HT1080 (cell line): ENCODE results near the gene PPP2R2C. TPM values are rescaled to one million over a fixed set of nuclear protein-coding genes. Genes with fewer than 3 reads are reported as not detected.

Experiments used
- DNase-seq: peaks from one replicate; pipeline ENCODE4 v3.0.0-alpha.2; 2015; ENCODE audit warnings: low read depth
- total RNA-seq: library from RNA; depleted of rRNA; stranded (reverse); fragments of >200 nt; shearing (Covaris generic); gene quantifications from 2 replicates; pipeline ENCODE4 v1.2.3, GENCODE V29; 2014

Gene PPP2R2C
- total RNA-seq, 1 experiment from 2014 or later, result 31.7 TPM

DNA sequence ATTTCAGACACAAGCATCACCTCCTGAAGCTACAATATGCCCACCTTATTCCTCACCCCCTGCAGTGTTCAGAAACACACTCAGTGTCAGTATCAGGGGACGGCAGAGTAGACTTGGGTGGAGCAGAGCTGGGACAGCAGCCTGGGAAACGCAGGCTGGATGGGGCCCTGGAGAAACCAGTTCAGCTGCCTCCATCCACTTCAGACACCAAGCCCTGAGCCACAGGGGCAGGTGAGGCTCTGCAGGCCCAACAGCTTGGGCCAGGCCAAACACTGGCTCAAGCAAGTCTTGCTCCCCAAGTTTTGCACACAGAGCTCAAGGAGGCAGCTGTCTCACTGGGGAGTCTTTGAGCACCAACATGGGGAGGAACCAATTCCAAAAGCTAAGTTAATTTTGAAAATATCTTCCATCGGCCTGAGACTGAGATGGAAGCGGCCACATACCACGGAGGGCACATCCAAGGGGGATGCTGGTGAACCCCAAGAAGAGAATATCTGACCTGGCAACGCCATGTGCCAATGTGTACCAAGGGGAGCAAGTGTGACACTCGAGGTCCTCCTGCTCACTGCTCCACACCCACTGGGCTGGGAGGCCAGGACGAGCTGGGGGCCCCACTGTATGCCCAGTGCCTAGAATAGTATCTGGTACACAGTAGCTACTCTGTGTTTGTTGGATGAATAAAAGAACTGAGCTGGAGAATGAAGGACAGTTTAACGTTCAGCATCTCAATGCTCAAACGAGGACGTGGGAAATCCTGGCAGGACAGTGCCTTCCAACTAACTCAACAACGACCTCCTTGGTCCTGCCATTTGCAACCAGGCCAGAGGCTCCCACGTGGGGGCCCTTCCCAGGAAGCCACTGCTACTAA, 45.6 kb downstream of the PPP2R2C start:
- DNase-seq, result no peak

DNA sequence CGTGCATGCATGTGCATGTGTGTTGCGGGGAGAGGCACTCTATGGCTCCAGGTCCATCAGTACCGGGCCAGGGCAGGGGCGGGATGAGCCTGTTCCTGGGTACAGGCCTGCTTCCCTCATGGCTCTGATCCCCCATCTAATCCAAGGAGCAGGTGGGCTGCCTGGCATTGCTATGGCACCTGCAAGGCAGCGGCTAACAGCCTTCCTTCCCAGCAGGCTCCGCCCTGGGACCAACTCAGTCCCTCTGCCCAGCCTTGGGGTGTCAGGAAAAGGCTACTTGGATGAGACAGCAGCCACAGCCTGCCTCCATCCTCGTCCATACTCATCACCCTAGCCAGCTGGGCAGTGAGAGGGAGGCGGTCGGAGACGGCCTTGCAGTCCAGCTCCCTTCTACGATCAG, 46.5 kb downstream of the PPP2R2C start:
- DNase-seq, result no peak

DNA sequence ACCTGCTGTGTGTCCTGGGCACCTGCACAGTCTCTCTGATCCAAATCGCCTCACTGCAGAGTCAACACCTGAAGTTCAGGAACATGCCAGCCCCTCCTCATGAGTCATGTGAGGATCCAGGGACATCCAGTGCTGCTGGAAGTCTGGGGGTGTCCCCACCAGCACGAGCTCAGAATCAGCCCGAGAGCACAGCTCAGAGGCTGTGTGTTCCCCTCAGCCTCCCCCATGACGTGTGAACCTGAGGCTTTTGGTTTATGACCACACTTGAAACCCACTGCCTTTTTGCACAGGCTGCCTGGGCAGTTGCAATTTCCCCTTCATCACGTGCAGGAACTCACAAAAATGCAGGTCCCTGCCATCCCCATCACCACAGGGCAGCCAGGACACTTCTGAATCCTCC, 47.1 kb downstream of the PPP2R2C start:
- no peak for DNase-seq

DNA sequence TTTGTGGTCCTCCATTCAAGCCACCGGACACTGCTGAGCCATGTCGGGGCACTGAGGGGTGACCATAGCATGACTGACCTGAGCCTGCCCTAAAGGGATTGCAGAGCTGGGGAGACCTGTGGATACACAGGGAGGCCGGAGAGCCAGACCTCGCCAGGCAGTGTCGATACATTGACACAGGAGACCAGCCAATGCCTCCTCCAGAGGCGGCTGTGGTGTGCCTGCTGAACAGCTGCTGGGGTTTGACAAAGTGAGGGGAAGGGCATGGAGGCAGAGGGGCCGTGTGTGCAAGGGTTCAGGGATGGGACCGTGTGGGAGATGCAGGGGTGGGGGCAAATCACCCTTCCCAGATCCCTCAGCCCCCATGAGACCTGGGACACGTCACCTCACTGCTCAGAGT, 48.0 kb downstream of the PPP2R2C start:
- DNase-seq, result no peak

DNA sequence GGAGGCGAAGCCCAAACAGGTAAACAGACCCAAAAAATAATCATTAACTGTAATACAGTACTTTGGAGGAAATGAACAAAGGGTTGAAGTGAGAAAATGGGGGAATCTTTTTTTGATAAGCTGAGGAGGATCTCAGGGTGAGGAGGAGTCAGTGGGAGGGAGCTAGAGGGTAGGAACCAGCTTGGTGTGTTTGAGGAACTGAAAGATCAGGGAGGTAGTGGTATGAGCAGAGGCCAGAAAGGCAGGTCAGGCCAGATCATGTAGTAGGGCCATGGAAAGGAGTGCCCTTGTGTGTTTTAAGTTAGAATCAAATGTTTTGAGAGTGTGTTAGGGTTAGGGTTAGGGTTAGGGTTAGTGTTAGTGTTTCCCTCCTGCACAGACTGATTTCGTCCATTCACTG, 48.8 kb downstream of the PPP2R2C start:
- no peak for DNase-seq

DNA sequence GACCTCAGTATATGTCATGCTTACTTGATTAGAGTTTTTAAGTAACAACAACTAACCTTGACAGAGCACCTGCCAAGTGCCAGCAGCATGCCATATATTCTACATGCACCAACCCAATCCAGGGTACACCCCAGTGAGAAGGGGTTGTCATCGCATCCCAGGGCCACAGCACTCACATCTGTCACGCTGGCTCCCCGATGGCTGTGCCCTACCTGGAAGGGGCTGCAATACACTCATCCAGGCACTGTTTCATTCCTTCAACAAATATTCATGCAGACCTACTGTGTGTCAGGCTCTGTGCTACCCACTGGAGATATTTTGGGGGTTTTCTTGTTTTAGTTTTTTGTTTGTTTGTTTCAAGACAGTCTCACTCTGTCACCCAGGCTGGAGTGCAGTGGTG, 49.5 kb downstream of the PPP2R2C start:
- DNase-seq, result no peak

DNA sequence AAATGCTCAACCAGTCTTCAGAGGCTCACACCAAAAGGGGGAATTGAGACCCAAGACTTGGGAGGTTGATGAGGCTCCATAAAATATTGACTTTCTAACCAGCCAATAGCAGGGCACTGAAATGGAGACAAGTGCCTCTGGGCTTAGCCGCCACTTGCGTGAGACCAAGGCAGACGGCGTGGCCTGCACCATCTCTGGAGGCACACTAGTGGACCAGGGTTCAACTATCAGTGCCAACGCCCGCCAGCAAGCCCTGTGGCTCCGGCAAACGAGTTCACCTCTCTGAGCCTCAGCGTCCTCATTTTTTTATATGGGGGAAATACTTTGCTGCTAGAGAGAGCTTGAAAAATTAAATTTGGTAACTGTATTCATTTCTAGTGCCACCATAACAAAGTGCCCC, 50.3 kb downstream of the PPP2R2C start:
- no peak for DNase-seq

DNA sequence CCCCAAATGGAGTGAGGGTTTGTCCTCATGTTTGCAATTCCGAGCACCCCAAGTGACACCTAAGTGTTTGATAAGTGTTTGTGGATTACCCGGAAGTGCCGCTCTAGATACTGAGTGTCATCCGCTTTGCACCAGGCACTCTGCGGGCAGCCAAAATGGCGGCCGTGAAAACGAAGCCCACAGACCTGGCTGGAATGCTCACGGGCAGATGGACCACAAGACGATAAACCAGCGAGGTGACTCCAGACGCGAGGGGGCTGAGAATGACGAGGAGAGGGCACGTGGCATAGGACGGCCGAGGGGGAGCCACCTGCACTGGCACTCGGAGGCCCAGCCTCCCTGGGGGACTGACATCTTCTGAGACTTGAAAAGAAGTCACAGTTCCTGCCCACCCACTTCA, 51.0 kb downstream of the PPP2R2C start:
- no peak for DNase-seq

DNA sequence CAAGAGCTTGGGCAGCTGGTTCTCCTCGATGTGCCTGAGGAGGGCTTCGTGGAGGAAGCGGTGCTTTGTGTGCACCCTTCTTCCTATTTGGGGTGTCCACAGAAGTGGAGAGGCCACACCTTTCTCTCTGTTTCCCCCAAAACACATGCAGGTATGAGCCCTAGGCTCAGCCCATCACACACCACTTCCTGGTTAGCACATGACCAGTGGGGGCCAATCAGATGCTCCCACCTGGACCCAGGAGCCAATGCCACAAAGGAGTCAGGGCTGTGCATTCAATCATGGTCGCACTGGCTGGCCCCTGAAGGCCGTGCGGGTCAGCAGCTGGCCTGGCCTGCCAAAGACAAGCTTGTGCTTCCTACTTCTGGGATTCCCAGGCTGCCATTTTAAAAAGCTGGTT, 51.4 kb downstream of the PPP2R2C start:
- DNase-seq, result no peak

DNA sequence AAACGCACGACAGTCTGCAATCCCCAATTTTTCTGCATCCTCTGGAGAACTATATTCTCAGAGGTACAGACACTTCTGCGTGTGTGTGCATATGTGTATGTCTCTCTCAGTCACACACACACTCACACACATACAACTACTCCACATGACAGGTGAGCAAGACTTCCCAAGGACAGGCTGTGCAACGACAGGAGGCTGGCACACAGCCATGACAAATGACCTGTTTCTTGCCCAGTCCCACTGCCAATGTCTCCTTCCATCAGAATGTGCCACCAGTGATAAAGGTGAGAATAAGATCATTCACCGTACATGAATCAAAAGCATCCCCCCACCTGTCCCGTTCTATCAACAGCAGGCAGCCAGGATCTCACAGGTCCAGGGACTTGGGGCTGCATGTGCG, 52.4 kb downstream of the PPP2R2C start:
- DNase-seq, result no peak

DNA sequence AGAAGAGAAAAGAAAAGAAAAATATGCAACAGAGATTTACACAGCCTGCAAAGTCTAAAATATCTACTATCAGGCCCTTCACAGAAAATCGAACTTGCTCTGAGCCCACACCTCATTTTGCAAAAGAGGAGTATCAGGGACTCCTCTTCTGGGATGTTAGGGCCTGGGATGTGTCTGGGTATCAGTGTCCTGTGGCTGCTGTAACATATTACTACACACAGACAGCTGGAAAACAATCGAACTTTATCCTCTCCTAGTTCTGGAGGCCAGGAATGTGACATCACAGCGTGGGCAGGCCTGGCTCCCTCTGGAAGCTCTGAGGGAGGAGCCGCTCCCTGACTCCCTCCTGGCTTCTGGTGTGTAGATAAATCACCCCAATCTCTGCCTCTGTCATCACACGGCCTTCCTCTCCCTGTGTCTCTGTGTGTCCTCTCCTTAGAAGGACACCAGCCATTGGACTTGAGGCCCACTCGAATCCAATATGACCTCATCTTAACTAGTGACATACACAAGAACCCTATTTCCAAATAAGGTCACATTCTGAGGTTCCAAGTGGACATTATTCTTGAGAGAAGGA, 52.9 kb downstream of the PPP2R2C start:
- DNase-seq, result peak; percentile 38

DNA sequence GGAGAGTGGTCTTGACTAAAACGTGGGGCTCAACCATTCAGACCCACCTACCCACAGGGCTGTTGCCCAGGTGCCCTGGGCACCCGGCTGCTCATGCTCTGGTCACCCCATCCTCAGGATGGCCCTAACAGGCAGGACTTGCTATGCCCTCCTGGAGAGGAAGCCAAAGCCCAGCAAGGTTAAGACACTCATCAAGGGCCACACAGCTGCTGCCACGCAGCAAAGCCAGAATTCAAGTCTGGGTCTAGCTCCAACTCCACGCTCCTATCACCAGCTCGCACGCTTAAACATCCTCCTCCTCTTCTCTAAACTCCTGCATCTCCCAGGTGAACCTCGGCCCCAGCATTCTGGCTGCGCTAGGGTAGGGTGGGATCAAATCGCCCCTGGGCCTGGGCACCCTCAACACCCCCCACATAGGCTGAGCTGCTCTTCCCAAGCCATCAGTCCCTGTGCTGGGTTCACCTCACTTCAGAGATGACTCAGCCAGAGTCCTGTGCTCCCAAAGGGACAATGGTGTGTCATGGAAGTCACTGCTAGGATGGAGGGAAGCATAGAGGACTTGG, 54.1 kb downstream of the PPP2R2C start:
- DNase-seq, result no peak

DNA sequence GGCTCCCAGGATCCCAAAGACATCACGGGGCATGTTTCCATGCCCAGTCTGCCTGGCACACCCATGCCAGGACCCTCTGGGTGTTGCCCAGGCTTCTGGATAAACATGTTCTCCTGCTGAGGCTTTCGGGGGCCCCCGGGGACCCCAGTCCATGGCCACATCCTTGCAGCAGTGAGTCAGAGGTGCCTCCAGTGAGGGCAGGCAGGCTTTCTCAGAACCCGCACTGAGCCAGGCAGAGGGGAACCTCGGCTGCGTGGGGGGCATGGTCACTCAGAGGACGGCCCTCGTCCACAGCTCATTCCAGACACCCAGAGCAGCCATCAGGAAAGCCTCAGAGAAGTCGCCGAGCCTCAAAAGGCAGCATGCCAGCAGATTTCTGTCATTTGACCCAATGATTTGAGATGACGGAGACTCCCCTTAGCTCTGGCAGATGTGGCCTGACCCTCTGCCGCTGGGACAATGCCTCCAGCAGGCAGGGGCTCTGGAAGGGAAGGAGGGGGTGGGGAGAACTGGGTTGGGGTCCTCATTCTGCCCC, 54.8 kb downstream of the PPP2R2C start:
- DNase-seq, result no peak

DNA sequence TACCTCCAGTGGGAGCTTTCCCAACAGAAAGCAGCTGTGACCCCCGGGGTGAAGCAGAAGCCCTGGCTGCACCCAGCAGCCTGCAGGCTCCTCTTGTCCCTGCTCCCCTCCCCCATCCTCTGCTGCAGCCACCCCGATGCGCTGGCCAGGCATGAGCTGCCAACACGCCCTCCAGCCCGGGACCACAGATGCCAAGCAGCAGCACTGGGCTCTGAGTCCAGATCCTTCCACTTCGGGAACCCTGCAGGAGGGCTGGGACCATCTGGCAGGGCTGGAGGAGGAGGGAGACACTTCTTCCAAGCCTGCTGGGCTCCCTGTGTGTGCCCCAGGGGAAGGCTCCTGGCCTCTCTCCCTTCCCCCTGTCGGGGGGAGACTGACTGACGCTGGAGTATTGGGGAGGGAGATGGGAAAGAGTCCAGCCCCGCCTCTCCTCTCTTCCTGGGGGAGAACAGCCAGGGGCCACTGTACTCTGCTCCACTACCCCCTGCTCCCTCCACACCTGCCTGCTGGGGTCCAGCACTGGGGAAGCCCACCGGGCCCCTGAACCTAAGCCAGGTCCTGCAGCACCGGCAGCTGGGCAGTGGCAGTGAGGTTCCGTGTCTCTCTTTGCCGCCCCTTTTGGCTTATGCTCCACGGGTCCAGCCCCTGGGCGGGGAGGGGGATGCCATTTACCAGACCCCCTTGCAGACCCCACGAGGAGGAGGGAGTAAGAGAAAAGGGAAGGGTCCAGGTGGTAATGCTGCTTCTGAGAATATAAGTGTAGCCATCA, 55.7 kb downstream of the PPP2R2C start:
- peak; percentile 38 for DNase-seq

DNA sequence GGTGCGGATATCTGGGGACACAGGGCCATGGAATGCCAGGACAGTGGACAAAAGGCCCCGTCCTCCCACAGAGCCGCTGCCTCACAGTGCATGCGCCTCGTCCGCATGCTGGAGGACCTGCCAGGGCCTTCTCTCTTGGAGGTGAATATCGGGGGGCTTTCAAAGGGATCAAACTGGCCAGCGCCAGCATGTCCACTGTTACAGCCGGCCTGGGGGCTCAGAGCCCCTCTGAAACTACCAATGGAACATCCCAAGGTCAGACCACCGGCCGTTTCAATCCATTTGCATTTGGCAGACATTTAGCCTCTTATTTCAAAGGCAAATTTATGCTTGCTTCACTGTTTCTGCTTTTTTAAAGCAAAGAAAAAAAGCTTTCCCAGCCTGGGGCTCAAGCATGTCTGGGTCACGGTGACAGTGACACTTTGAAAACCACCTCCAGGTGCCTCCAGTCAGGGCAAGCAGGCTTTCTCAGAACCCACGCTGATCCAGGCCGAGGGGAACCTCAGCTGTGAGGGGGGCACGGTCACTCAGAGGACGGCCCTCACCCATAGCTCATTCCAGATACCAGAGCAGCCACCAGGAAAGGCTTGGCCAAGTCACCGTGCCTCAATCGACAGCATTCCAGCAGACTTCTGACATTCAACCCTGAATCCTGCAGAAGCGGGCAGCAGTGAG, 57.2 kb downstream of the PPP2R2C start:
- no peak for DNase-seq

DNA sequence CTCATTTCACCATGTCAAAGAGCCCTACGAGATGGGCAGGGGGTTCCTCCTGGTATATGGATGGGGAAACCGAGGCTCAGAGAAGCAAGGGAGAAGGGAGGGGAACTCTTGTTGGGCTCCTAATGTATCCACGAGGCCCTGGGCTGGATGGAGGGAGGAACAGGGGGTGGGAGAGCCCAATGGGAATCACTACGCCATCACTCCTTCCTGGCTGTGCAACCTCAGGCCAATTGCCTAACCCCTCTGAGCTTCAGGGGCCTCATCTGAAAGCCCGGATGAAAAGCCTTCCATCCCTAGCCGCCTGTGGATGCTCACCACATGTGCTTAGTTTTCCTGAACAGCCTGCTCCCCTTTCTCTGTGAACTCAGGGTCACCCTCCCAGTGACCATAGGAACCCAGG, 57.8 kb downstream of the PPP2R2C start:
- DNase-seq, result no peak

DNA sequence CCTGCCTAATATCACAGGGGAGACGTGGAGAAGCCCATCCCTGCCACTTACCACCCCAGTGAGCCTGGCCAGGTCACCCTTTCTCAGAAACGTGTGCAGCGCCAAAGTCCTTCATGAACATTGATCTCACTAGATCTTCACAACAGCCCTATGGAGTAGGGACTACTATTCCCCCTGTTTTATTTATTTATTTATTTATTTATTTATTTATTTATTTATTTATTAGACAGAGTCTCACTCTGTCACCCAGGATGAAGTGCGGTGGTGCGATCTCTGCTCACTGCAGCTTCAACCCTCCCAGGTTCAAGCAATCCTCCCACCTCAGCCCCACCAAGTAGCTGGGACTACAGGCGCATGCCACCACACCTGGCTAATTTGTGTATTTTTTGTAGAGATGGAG, 61.8 kb downstream of the PPP2R2C start:
- DNase-seq, result no peak

DNA sequence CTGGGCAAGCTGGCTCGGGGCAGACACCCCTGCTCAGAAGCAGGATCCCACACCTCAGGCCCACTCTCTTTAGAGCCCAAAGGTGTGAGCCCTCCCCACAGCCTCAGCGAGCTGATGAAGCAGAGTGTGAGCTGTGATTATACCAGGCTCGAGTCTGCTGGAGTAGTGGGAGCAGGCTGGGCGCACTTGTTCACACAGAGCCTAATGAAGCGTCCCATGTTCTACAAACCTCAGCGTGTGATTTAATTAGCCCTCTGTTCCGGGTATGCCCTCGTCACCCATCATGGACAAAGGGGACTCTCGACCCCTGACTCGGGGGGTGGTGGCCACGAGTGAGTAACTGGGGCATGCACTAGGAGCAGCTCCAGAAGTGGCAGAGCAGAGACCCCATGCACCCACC, 62.3 kb downstream of the PPP2R2C start:
- DNase-seq, result no peak

DNA sequence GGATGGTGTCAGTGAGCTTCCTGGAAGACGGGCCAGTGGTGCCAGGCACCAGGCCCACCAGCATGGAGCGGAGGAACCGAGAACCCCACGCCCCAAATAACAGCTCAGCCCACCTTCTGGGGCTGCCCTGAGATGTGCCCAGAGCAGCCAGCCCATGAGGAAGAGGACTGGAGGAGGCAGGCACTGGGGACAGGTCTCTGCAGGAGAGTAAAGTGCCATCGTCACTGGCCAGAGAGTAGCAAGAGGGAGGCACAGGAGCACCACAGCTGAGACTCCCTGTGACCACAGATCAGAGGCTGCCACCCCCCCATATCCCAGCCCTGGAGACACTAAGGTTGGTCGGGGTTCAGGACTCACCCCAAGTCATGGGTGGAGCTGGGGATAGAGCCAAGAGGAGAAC, 63.0 kb downstream of the PPP2R2C start:
- no peak for DNase-seq

DNA sequence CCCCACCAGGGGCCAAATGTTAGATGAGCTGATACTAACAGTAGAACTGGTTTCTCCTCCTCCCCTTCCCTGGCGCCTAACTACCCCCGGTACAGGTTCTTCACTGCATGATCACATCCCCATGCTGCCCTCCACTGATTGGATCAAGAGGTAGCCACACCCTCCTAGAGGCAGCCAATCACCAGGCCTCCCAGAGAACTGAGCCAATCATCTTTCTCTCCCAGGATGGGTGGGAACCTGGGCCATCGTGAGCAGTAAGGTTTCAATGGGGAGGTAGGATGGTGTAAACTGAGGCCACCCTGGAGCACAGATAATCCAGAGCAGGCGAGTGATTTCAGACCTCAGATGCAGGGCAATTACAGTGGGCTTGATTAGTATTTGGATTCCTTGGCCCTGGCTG, 64.2 kb downstream of the PPP2R2C start:
- DNase-seq, result no peak

DNA sequence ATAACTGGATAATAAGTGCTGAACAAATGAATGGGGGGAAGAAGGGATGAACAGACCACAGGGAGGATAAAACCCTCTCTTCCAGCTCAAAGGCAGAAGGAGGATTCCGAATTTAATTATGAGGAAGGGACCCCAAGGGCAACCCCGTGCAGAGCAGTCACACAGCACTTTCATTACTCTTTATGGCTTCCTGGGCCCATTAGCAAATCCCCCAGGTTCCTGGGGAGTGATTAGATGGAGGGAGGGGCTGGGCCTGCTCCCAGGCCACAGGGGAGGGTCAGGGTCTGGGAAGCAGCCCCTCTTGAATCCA, 67.1 kb downstream of the PPP2R2C start:
- DNase-seq, result no peak
